DND-41 (cell line): Measurements from ENCODE around the gene NGLY1.

ENCODE experiments used
- EZH2 ChIP-seq: IDR thresholded peaks from 3 replicates; pipeline ENCODE4 v1.6.1; 2012; ENCODE audit warnings: borderline replicate concordance, low read depth, mild to moderate bottlenecking, moderate library complexity, low read length, inconsistent platforms; ENCODE audit not compliant: severe bottlenecking
- TF ChIP-seq, protein P1 (sequence below): IDR thresholded peaks from 2 replicates; pipeline ENCODE4 v1.5.1; 2012; ENCODE audit warnings: borderline replicate concordance, low read length, moderate library complexity, mild to moderate bottlenecking; ENCODE audit not compliant: poor library complexity, severe bottlenecking; ENCODE audit errors: extremely low read depth

DNA sequence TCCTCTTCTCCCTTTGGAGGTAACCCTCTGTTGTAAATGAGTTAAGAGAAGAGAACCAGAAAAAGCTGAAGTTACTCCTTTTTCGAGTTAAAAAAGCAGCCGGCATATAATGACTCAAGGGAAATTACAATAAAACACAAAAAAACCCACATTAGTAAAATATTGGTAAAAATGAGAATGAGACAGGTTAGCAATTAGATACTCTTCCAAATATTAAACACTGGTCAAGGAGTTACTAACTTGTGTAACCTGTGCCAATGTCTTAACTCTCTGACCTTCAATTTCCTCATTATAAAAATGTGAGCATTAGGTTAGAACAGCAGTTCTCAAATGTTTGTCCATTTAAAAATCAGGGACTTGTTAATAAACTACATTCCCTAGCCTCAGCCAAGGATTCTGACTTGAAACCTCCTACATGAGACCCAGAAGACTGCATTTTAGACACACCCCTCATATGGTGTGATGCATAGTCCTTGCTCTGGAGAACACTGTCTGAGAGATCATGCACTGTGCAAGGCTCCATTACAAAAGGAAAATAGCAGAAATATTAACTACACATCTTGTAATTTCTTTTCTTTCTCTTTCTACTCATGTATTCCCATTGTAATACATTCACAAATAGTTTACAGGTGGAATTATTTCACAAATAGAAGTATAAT, 75.8 kb downstream of the NGLY1 start:
- TF ChIP-seq, protein P1, sequence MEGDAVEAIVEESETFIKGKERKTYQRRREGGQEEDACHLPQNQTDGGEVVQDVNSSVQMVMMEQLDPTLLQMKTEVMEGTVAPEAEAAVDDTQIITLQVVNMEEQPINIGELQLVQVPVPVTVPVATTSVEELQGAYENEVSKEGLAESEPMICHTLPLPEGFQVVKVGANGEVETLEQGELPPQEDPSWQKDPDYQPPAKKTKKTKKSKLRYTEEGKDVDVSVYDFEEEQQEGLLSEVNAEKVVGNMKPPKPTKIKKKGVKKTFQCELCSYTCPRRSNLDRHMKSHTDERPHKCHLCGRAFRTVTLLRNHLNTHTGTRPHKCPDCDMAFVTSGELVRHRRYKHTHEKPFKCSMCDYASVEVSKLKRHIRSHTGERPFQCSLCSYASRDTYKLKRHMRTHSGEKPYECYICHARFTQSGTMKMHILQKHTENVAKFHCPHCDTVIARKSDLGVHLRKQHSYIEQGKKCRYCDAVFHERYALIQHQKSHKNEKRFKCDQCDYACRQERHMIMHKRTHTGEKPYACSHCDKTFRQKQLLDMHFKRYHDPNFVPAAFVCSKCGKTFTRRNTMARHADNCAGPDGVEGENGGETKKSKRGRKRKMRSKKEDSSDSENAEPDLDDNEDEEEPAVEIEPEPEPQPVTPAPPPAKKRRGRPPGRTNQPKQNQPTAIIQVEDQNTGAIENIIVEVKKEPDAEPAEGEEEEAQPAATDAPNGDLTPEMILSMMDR: no peak
- TF ChIP-seq EZH2: no peak
